ENCODE data around the gene PRR30.

The PRR30 gene

DNA sequence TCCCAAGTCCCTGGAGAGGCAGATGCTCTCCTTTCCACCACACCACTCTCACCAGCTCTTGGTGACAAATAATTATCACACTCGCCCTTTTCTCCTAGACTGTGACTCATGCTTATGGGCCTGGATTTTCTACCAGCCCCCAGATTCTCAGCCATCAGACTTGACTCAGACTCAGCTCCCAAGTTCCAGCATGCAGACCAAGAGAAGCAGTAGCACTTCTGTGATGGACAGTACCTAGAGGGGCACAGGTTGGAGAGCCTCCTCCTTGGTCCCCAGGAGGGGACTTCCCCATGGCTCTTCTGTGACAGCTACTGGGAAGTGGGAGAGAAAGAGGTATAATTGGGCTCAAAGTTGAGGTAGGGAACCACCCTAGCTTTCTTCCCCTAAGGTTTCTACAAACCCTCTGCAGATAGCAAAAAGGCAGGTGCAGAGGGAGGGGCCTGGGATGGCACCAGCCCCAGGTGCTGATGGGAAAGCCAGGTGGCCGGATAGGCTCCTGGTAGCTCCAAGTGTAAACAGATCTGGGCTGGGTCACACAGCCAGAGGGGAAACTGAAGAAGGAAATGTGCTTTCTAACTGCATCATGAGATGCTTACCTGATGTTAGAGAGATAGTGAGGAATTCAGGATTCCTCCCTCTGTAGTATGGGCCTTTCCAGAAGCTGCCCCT, 13.7 kb upstream of the PRR30 start:
- peak in 1 of 2 donors; percentile 15 for DNase-seq
- no peak overlapping the region for H3K27ac ChIP-seq (ENCODE audit: low read depth, low read length)

DNA sequence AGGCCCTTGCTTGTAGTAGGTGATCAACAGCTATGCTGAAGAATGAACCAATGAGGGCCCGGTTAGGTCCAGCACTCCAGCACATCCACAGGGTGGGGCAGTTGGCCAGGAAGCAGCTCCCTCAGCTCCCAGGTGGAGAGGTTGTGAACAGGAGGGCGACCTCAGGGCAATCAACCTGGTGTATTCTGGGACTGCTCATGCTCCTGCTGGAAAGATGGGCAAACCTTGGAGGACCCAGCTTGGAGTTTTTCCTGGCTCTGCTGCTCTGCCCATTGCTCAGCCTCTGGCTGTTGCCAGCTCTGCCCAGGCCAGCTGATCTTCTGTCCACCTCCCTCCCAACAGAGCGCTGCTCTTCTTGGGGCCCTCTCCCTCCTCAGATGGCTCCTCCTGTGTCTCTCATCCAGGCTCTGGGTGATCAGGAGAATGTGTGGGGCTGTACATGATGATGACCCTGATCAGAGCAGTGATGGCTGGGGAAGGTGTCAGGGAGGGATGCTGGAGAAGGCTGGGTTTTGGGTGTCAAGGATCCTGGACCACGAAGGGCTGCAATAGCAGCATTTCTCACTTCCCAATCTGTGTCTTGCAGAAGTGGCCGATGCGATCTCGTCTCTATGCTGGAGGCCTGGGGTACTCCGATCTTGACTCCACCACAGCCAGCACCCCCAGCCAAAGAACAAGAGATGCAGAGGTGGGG, 13.0 kb upstream of the PRR30 start:
- Histone ChIP-seq H3K79me2 (ENCODE audit: control insufficient read depth, insufficient read depth, low read length, poor library complexity) (no peaks in the 10 kb centered on the region), H4K8ac (ENCODE audit: low read depth, low read length) (no peak overlapping the region), H3K14ac (ENCODE audit: low read length) (no peak overlapping the region), H3K27me3 (ENCODE audit: insufficient read depth, low read length) (no peaks in the 10 kb centered on the region), H4K12ac (ENCODE audit: low read depth, low read length) (no peak overlapping the region), H3K23ac (ENCODE audit: low read length) (no peak overlapping the region), H2AK5ac (ENCODE audit: low read length) (no peak overlapping the region), H4K91ac (ENCODE audit: low read depth, low read length) (no peak overlapping the region), H3K18ac (ENCODE audit: low read length) (no peak overlapping the region), H3K4me3 (ENCODE audit: low read depth, low read length) (no peak overlapping the region), H2BK5ac (ENCODE audit: low read depth, low read length, poor library complexity) (no peak overlapping the region), H3K4me2 (ENCODE audit: low read length) (no peak overlapping the region), H3K27ac (ENCODE audit: low read depth, low read length) (no peak overlapping the region), H3K9ac (ENCODE audit: low read length) (no peak overlapping the region), H3K4ac (ENCODE audit: low read depth, low read length) (no peak overlapping the region), H3K4me1 (ENCODE audit: control insufficient read depth in 1 of 2, insufficient read depth in 2 of 2, low read length in 2 of 2) (peaks cover 0 to 4% of the 10 kb centered on the region in 2 experiments), H3K36me3 (ENCODE audit: control insufficient read depth in 1 of 2, insufficient read depth in 2 of 2, low read length in 2 of 2) (no peaks in the 10 kb centered on the region), H2BK12ac (ENCODE audit: low read length) (no peak overlapping the region), H2BK120ac (ENCODE audit: insufficient read depth, low read length, poor library complexity) (no peak overlapping the region), H2AFZ (ENCODE audit: insufficient read depth, low read length, poor library complexity) (no peak overlapping the region), H3K9me3 (ENCODE audit: insufficient read depth, low read depth, low read length) (no peaks in the 10 kb centered on the region), H3K79me1 (ENCODE audit: low read length) (no peaks in the 10 kb centered on the region)
- no CpG with 5 or more reads among the region's 8 CpGs for WGBS (ENCODE audit: extremely low coverage, insufficient coverage, insufficient read length)
- no peak for DNase-seq

More for the DNA sequence above, 13.7 kb upstream of the PRR30 start:
- Histone ChIP-seq H4K12ac (ENCODE audit: low read depth, low read length) (no peak overlapping the region), H3K4ac (ENCODE audit: low read depth, low read length) (no peak overlapping the region), H3K9me3 (ENCODE audit: insufficient read depth, low read depth, low read length) (no peaks in the 10 kb centered on the region), H3K23ac (ENCODE audit: low read length) (no peak overlapping the region), H3K14ac (ENCODE audit: low read length) (no peak overlapping the region), H2BK12ac (ENCODE audit: low read length) (no peak overlapping the region), H3K27me3 (ENCODE audit: insufficient read depth, low read length) (no peaks in the 10 kb centered on the region), H3K79me2 (ENCODE audit: control insufficient read depth, insufficient read depth, low read length, poor library complexity) (no peaks in the 10 kb centered on the region), H3K4me1 (ENCODE audit: control insufficient read depth in 1 of 2, insufficient read depth in 2 of 2, low read length in 2 of 2) (peaks cover 0 to 4% of the 10 kb centered on the region in 2 experiments), H2BK120ac (ENCODE audit: insufficient read depth, low read length, poor library complexity) (no peak overlapping the region), H3K79me1 (ENCODE audit: low read length) (no peaks in the 10 kb centered on the region), H3K4me2 (ENCODE audit: low read length) (no peak overlapping the region), H3K36me3 (ENCODE audit: control insufficient read depth in 1 of 2, insufficient read depth in 2 of 2, low read length in 2 of 2) (no peaks in the 10 kb centered on the region), H3K4me3 (ENCODE audit: low read depth, low read length) (no peak overlapping the region), H2BK5ac (ENCODE audit: low read depth, low read length, poor library complexity) (no peak overlapping the region), H2AFZ (ENCODE audit: insufficient read depth, low read length, poor library complexity) (no peak overlapping the region), H3K9ac (ENCODE audit: low read length) (no peak overlapping the region), H4K8ac (ENCODE audit: low read depth, low read length) (no peak overlapping the region), H2AK5ac (ENCODE audit: low read length) (no peak overlapping the region), H4K91ac (ENCODE audit: low read depth, low read length) (no peak overlapping the region), H3K18ac (ENCODE audit: low read length) (no peak overlapping the region)
- WGBS (ENCODE audit: extremely low coverage, insufficient coverage, insufficient read length), result no CpG with 5 or more reads among the region's 2 CpGs

DNA sequence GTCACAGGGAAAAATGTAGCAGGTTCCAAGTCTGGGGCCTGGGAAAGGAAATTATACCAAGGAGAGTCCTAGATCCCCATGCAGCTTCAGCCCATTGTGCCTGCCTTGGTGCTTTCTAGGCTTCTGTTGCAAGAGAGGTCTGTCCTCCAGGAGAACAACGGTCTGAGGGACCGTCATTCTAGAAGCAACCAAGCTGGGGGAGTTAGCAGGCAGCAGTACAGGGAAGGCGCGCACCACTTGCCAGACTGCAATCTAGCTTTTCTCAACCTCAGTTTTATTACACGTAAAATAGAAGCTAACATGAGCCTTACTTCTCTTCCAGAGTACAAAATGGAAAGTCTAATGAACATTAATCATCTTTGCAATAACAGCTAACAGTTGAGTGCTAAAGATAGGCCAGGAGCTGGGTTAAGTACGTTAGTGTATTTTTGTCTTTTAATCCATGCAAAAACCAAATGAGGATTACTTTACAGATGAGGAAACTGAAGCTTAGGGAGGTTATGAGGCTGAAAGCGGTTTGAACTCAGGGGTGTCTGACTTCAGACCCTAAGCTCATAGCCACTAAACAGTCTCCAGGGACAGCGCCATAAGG, 11.5 kb upstream of the PRR30 start:
- Histone ChIP-seq H2BK12ac (ENCODE audit: low read length) (no peak overlapping the region), H3K4me3 (ENCODE audit: low read depth, low read length) (no peak overlapping the region), H3K9ac (ENCODE audit: low read length) (no peak overlapping the region), H3K36me3 (ENCODE audit: control insufficient read depth in 1 of 2, insufficient read depth in 2 of 2, low read length in 2 of 2) (no peaks in the 10 kb centered on the region), H3K18ac (ENCODE audit: low read length) (no peak overlapping the region), H4K91ac (ENCODE audit: low read depth, low read length) (no peak overlapping the region), H3K9me3 (ENCODE audit: insufficient read depth, low read depth, low read length) (no peaks in the 10 kb centered on the region), H3K27ac (ENCODE audit: low read depth, low read length) (no peak overlapping the region), H3K23ac (ENCODE audit: low read length) (no peak overlapping the region), H3K27me3 (ENCODE audit: insufficient read depth, low read length) (no peaks in the 10 kb centered on the region), H3K79me1 (ENCODE audit: low read length) (no peaks in the 10 kb centered on the region), H3K14ac (ENCODE audit: low read length) (no peak overlapping the region), H4K8ac (ENCODE audit: low read depth, low read length) (no peak overlapping the region), H2BK5ac (ENCODE audit: low read depth, low read length, poor library complexity) (no peak overlapping the region), H3K79me2 (ENCODE audit: control insufficient read depth, insufficient read depth, low read length, poor library complexity) (no peaks in the 10 kb centered on the region), H3K4ac (ENCODE audit: low read depth, low read length) (no peak overlapping the region), H3K4me2 (ENCODE audit: low read length) (no peak overlapping the region), H2AK5ac (ENCODE audit: low read length) (no peak overlapping the region), H2AFZ (ENCODE audit: insufficient read depth, low read length, poor library complexity) (no peak overlapping the region), H2BK120ac (ENCODE audit: insufficient read depth, low read length, poor library complexity) (no peak overlapping the region), H3K4me1 (ENCODE audit: control insufficient read depth in 1 of 2, insufficient read depth in 2 of 2, low read length in 2 of 2) (peaks cover 0 to 4% of the 10 kb centered on the region in 2 experiments), H4K12ac (ENCODE audit: low read depth, low read length) (no peak overlapping the region)
- no peak for DNase-seq
- no CpG with 5 or more reads among the region's 8 CpGs for WGBS (ENCODE audit: extremely low coverage, insufficient coverage, insufficient read length)

GRCh38 chr2:27149570-27150405, 10.6 kb upstream of the PRR30 start:
- Histone ChIP-seq H3K9ac (ENCODE audit: low read length) (no peak overlapping the region), H3K79me2 (ENCODE audit: control insufficient read depth, insufficient read depth, low read length, poor library complexity) (no peaks in the 10 kb centered on the region), H4K91ac (ENCODE audit: low read depth, low read length) (no peak overlapping the region)

More at GRCh38 chr2:27149570-27150405, 10.6 kb upstream of the PRR30 start:
- H2AFZ ChIP-seq (ENCODE audit: insufficient read depth, low read length, poor library complexity), result no peak overlapping the region
- H3K14ac ChIP-seq (ENCODE audit: low read length), result no peak overlapping the region
- no peaks in the 10 kb centered on the region for H3K36me3 ChIP-seq (ENCODE audit: control insufficient read depth in 1 of 2, insufficient read depth in 2 of 2, low read length in 2 of 2)
- no peak overlapping the region for H4K8ac ChIP-seq (ENCODE audit: low read depth, low read length)
- peaks cover 0 to 4% of the 10 kb centered on the region in 2 experiments for H3K4me1 ChIP-seq (ENCODE audit: control insufficient read depth in 1 of 2, insufficient read depth in 2 of 2, low read length in 2 of 2)
- no CpG with 5 or more reads among the region's 29 CpGs for WGBS (ENCODE audit: extremely low coverage, insufficient coverage, insufficient read length)
- H3K18ac ChIP-seq (ENCODE audit: low read length), result no peak overlapping the region
- no peak for DNase-seq
- no peak overlapping the region for H2BK120ac ChIP-seq (ENCODE audit: insufficient read depth, low read length, poor library complexity)
- H3K4me3 ChIP-seq (ENCODE audit: low read depth, low read length), result no peak overlapping the region
- no peak overlapping the region for H2AK5ac ChIP-seq (ENCODE audit: low read length)
- H3K4ac ChIP-seq (ENCODE audit: low read depth, low read length), result no peak overlapping the region
- H3K23ac ChIP-seq (ENCODE audit: low read length), result no peak overlapping the region
- no peaks in the 10 kb centered on the region for H3K79me1 ChIP-seq (ENCODE audit: low read length)
- no peak overlapping the region for H4K12ac ChIP-seq (ENCODE audit: low read depth, low read length)
- no peak overlapping the region for H2BK5ac ChIP-seq (ENCODE audit: low read depth, low read length, poor library complexity)
- no peak overlapping the region for H3K27ac ChIP-seq (ENCODE audit: low read depth, low read length)
- no peak overlapping the region for H3K4me2 ChIP-seq (ENCODE audit: low read length)
- no peak overlapping the region for H2BK12ac ChIP-seq (ENCODE audit: low read length)
- no peaks in the 10 kb centered on the region for H3K27me3 ChIP-seq (ENCODE audit: insufficient read depth, low read length)
- H3K9me3 ChIP-seq (ENCODE audit: insufficient read depth, low read depth, low read length), result no peaks in the 10 kb centered on the region
